ELR (cell line): ENCODE measurements around the gene SPINK4.

Experiments used
- DNase-seq: peaks from one replicate; pipeline ENCODE4 v3.0.0-alpha.2; 2015; ENCODE audit warnings: low read depth

Gene SPINK4

DNA sequence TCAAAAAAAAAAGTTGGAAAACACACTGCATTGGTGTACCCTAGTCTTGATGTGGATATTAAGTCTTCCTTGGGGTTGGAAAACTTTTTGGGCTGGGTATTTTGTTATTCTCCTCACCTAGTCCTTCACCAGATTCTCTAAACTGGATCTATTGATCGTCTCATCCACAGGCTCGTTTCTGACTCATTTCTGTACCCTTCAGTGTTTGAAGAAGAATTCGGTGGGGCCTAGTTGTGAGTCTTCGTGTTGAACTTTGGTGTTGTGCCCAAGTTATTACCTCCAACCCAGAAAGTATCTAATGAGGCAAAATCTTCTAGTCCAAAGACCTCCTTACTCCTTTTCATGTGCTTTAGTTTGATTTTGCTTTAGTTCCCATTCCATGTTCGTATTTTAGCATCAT, 51.9 kb downstream of the SPINK4 start:
- DNase-seq: no peak

GRCh38 chr9:33293782-33294181, 53.8 kb downstream of the SPINK4 start:
- no peak for DNase-seq

DNA sequence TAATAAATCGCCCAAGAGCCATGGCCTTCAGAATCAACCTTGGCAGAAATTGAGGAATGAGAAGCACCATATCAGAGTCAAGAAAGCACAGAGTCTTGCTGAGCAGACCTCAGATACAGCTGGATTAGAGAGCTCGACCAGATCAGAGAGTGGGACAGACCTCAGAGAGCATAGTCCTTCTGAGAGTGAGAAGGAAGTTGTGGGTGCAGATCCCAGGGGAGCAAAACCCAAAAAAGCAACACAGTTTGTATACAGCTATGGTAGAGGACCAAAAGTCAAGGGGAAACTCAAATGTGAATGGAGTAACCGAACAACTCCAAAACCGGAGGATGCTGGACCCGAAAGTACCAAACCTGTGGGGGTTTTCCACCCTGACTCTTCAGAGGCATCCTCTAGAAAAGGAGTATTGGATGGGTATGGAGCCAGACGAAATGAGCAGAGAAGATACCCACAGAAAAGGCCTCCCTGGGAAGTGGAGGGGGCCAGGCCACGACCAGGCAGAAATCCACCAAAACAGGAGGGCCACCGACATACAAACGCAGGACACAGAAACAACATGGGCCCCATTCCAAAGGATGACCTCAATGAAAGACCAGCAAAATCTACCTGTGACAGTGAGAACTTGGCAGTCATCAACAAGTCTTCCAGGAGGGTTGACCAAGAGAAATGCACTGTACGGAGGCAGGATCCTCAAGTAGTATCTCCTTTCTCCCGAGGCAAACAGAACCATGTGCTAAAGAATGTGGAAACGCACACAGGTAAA, 54.9 kb downstream of the SPINK4 start:
- no peak for DNase-seq

GRCh38 chr9:33295571-33295970, 55.6 kb downstream of the SPINK4 start:
- no peak for DNase-seq

DNA sequence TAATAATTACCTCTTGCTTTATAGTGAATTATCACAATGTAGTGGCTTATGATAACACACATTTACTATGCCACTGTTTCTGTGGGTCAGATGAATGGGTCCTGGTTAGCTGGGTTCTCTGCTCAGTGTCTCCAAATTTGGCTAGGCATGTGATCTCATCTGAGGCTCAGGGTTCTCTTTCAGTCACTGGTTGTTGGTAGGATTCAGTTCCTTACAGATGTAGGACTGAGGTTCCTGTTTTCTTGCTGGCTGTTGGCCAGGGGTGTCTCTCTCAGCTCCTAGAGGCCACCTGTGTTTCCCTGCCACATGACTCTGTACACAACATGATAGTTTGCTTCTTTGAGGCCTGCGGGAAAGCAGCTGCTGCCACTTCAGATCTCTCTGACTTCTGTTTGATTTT, 57.5 kb downstream of the SPINK4 start:
- DNase-seq: no peak
